GM19372 (cell line): ENCODE results near the gene SELENOT.
A peak's percentile ranks its signal among the peaks of the same experiment; 100 is the strongest.
"Not testable (repeated sequence)": the region's sequence is repeated elsewhere in the genome, so short reads cannot be mapped to it uniquely, and the experiment has no call there.

Experiments used
- ATAC-seq: cut with Tn5 transposase; IDR thresholded peaks from one replicate; pipeline ENCODE4 v1.9.1; 2021; ENCODE audit warnings: mild to moderate bottlenecking, low read depth, moderate library complexity; ENCODE audit not compliant: unreplicated experiment

The SELENOT gene

DNA sequence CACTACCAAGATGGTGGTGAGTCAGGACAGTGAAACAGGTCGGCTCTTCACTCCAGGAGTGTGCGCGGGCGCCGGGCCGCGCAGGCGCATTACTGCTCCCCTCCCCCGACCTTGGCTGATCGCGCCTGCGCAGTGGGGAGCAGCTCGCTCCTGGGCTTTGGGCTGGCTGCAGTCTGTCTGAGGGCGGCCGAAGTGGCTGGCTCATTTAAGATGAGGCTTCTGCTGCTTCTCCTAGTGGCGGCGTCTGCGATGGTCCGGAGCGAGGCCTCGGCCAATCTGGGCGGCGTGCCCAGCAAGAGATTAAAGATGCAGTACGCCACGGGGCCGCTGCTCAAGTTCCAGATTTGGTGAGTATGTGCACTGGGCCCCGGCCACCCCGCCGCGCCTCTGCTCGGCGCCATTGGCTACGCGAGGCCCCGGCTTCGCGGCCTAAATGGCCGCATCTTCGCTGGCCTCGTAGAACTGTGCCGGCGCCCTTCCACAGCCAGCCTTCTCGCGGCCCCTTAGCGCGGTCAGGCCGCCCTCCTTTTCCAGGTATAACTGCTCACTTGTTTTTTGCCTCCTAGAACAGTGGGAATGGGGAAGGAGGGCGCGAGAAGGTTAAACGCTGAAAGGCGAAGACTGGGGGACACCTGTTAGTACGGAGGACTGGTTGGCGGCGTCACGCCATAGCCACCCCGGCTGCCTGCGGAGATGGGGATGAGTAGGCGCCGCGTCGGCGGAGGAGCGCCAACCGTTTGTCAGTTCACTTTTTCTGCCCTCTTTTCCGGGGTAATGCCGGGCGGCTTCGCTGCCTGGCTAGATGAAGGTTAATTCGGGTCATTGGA is at the start of gene SELENOT:
Gene SELENOT, plus strand, starts transcription at position 169 of the 827 bp plus-strand sequence. Its CDS starts 42 bp downstream, at position 211.
- ATAC-seq = peak; percentile 55

DNA sequence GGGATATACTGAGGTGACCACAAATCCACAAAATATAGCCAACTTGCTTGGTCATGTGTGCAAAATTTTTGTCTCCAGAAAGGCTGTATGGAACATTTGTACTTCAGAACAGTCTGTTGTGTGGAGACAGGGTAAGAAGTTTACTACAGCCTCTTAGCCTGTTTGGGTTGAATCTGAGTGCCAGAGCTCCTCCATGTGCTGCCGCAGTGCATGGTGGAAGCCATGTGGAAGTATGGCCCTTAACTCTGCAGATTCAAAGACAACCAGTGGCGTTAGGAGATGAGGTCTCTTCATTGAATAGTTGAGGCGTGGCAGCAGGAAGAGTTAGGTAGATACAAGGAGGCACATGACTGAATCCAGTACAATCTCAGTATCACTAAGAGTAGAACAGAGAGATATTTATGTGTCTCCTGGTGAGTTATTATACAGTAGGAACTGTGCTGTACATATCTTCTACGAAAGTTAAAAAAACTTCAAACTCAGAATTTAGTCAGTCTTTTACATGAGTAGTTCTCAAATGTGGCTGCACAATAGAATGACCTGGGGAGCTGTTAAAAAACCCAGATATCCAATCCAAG is 47.2 kb upstream of the SELENOT start:
- ATAC-seq = no peak

GRCh38 chr3:150556792-150557191 is 46.3 kb upstream of the SELENOT start:
- no peak for ATAC-seq

DNA sequence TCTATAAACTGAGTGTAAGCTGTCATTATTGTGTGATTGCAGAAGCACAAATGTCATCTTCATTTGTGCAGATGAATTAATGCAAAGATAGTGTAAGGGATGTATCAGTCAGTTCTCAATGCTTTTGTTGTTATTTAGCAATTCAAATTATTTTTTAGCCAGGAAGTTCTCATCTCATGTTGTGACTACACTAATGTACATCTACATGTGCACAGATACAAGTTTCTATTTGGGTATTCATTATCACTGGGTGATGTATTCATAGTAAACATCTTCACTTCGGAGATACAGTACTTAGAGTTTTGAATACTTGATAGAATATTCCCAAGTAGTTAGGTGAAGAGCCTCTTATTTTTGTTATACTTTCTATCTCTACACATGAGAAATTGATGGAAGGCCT is 45.4 kb upstream of the SELENOT start:
- ATAC-seq = no peak

DNA sequence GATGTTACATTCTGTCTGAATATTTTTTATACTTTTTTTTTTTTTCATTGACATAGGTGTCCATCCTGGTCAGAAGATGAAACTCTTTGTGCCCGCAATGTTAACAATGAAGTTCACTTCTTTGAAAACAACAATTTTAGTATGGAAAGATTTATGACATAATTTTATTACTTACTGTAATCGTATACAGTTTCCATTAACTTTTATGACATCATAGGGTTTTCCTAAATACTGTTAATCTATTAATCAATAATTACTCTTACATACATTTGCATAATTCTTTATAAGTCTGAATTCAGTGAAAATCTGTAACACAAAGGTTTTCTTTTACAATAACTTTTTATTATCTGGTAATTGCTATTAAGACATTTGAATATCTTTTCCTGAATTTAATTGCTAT is 38.9 kb upstream of the SELENOT start:
- no peak for ATAC-seq

- no peak for ATAC-seq
These were observed 35.8 kb upstream of the SELENOT start for GRCh38 chr3:150567328-150567727.

DNA sequence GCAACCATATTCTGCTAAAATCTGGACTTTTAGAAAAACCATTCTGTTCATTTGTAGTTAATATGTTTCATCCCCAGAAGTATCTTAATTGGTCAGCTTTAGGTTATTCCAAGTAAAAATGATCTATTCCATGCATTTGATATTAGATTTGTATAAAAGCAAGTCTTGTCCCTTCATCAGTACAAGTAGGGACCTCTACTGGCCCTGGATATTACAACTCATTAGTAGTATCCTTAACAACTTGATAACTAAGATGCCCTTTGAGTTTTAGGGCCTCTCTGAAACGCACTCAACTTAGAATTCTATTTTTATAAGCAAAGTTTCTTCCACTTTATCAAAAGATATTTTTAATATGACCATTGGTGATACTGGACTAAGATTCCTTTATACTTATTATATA is 25.3 kb upstream of the SELENOT start:
- ATAC-seq = no peak

DNA sequence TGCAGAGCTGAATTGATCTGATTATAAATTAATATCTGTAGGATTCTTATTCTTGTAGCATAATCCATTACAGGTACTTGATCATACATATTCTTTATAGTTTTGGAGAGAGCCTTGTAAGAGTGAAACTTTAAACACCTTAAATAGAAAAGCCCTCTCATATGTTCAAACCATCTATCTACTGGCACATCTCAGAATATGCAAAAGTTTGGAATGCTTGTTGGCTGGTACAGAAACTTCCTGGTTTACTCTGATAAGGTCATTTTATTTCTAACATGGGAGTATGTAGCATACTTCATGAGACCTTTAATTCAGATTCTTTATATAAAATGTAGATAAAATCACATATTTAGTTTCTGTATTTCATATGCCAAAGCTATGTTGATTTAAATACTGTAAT is 21.9 kb upstream of the SELENOT start:
- no peak for ATAC-seq

DNA sequence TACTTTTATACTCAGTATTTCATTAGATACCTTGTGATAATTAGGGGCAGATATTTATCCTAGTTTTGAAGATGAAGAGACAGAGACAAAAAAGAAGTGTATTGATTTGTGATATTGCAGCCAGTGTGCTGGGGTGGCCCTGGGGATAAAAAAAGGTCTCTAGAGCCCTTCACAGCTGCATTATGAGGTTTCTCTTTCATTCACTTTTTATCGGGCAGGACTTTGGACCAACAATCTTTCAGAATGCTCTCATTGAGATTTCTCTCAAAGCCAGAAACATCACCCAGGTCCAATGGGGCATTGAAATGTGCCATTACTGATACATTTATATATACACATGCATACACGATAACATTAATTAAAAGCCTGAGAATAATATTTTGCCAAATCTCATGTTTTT is 20.5 kb upstream of the SELENOT start:
- ATAC-seq = peak; percentile 59

- ATAC-seq = peak; percentile 68
These were observed 20.1 kb upstream of the SELENOT start for GRCh38 chr3:150583028-150583427.

DNA sequence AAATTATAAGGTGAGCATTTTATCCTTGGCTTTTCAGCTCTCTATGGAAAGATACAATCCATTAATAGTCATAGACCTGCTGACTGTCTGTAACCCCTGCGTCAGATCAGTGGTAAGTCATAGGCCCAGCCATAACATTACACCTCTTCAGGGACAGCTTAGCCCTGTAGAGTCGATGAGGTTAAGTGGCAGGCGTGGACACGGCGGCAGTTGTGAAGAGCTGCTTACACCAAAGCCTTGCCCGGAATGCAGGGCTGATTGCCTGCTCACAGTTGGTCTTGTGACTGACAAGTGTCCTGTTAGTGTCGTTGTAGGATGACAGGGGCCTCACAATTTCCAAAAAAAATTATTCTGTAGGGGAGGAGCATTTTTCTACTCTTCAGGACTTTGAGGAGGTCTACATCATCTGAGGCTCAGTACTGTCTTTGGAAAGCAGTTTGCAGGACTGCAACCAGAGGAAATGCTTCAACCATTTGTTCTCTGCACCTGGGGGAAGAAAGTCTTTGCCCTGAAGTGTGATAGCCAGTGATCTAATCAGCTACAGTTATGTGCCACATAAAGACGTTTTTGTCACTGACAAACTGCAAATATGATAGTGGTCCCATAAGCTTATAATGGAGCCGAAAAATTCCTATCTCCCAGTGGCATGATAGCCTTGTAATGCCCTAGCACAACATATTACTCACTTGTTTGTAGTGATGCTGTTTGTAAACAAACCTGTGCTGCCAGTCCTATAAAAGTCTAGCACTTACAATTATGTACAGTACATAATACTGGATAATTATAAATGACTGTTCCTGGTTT is 14.9 kb upstream of the SELENOT start:
- ATAC-seq = no peak

GRCh38 chr3:150589759-150590158 is 13.4 kb upstream of the SELENOT start:
- ATAC-seq = no peak

- ATAC-seq = no peak
These were observed 9.0 kb upstream of the SELENOT start for GRCh38 chr3:150594150-150594549.

GRCh38 chr3:150597646-150598045 is 5.5 kb upstream of the SELENOT start:
- ATAC-seq = no peak

- ATAC-seq = no peak
These were observed 3.4 kb upstream of the SELENOT start for GRCh38 chr3:150599611-150600297.

GRCh38 chr3:150600647-150601530 is 2.2 kb upstream of the SELENOT start:
- not testable (repeated sequence) for ATAC-seq

DNA sequence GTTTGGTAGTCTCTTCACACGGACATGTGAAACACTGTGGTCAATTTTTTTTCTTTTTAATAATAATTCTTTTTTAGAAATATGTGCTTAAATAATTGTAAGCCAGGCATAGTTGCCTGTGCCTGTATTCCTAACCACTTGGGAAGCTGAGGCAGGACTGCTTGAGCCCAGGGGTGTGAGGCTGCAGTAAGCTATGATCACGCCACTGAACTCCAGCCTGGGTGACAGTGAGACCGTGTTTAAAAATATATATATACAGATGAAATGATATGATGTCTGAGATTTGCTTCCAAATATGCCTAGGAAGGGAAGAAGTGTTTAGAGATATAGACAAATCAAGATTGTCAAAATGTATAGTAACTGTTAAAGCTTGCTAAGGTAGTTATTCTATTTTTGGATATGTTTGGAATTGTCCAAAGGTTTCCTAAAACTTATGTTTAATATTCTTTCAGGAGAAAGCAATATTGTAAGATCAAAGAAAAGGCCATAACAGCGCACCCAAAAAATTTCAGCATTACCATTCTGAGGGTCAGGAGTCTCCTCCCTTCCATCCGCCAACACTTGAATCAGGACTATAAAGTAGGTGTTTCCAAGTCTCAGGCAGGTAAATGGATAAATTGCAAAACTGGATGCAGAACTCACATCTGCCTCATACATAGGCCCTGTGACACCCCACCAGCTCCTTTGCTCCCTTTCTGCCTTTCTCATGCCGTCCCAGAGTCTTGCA is 532 bp upstream of the SELENOT start:
- ATAC-seq = peak; percentile 6

DNA sequence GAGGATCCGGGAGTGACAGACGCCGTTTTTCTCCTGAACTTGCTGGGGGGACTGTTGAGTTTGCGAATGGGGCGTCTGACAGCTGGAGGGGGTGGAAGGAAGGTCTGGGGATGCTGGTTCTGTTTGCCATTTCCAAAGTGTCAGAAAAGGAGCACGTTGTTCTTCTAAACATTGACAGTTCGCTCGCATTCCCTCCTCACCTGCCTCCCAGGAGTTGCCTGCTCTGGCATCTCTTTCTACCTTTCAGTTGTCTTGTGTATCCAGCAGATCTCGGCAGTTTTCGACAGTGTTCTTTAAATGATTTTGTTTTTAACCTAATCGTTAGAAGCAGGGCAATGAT is 829 bp downstream of the SELENOT start:
- ATAC-seq = no peak

DNA sequence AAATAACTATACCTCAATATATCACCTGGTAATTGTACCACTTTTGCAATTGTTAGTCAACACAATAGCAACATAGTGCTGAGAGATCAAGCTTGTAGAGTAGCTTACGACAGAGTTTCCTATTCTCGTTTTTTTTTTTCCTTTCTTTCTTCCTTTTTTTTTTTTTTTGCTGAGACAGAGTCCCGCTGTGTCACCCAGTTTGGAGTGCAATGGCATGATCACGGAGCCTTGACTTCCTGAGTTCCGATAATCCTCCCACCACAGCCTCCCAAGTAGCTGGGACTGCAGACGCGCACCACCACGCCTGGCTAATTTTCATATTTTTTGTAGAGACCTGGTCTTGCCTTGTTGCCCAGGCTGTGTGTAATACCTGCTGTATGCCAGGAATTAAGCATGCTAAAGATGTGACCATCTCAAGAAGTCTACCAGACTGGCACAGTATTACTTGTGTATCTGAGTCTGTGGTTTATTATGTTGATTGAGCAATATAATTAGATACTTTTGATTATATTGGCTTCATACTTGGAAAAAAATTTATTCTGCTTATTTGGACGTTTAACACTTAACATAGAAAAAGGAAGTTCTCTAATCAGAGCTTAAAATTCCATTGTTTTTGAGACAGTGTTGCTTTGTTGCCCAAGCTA is 3.0 kb downstream of the SELENOT start:
- no peak for ATAC-seq
